ENCODE data around the gene NKG7. TPM values are rescaled to one million over a fixed set of nuclear protein-coding genes. Genes with fewer than 3 reads are reported as not detected.
"Not testable (repeated sequence)": the region's sequence is repeated elsewhere in the genome, so short reads cannot be mapped to it uniquely, and the experiment has no call there.

NKG7 gene
- total RNA-seq, 4 donors from 2014 or later, result 0.58 to 2.0 (median 0.67) TPM; not detected in 1

DNA sequence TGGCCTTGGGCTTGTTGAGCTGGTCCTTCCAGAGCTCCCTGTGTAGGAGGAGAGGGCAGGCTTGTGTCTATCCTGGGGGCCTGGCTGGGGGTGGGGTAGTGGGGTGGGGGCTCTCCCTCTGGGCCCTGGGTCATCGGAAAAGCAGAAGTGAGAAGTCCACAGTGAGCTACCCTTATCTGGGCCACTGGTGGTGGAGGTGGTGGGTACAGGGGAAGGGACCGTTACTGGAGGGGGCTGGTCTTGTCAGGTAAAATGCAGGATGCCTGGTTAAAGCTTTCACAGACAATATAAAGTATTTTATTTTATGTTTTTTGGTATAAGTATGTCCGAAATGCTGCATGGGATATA is 45.3 kb upstream of the NKG7 start:
- Histone ChIP-seq H3K27ac (no peak overlapping the region), H3K9me3 (no peaks in the 10 kb centered on the region), H3K4me3 (no peak overlapping the region), H3K27me3 (peaks cover 78% of the 10 kb centered on the region), H3K36me3 (no peaks in the 10 kb centered on the region), H3K4me1 (no peaks in the 10 kb centered on the region)
- WGBS, 2 donors (ENCODE audit: low coverage in 1 of 2), result 86 to 100% methylated on average over 1 of the region's 3 CpGs
- ATAC-seq, result no peak
- TF ChIP-seq EP300 (IDR thresholded peaks at IDR 0.05) (no peak), CTCF (IDR thresholded peaks at IDR 0.05) (no peak), POLR2AphosphoS5 (IDR thresholded peaks at IDR 0.05) (no peak), POLR2A (IDR thresholded peaks at IDR 0.05) (no peak)

GRCh38 chr19:51417107-51417809 is 44.8 kb upstream of the NKG7 start, which contains the start of gene SIGLEC10:
SIGLEC10 (minus strand) TSS chr19:51417642; CDS start chr19:51417581, 61 bp downstream.
- 73% methylated on average over 3 of the region's 21 CpGs; no CpG with 5 or more reads in 1 of the 2 donors for WGBS, 2 donors (ENCODE audit: low coverage in 1 of 2)
- Histone ChIP-seq H3K4me1 (no peaks in the 10 kb centered on the region), H3K27me3 (peaks cover 73% of the 10 kb centered on the region), H3K9me3 (no peaks in the 10 kb centered on the region), H3K27ac (no peak within 1 kb of the TSS), H3K36me3 (no peaks in the 10 kb centered on the region), H3K4me3 (no peak within 1 kb of the TSS)
- no peak for TF ChIP-seq POLR2AphosphoS5 (IDR thresholded peaks at IDR 0.05)
- TF ChIP-seq CTCF (IDR thresholded peaks at IDR 0.05), result no peak
- no peak for TF ChIP-seq POLR2A (IDR thresholded peaks at IDR 0.05)
- no peak for TF ChIP-seq EP300 (IDR thresholded peaks at IDR 0.05)
- ATAC-seq, result no peak

DNA sequence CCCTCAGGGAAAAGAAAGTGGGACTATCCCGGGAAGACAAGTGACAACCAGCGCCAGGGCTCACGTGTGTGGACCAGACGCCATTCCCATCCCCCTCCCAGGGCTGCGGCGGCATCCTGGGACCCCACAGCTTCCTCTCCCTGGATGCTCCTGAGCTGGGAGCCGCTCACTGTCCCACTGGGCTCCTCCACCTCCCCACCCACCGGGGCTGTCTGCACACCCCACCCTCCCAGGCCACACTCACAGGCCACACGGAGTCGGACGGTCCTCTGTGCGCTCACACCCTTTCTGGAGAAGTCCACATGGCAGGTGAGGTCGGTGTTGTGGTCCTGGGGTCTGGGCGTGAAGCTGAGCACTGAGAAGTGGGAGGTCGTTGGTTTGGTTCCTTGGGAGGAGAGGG is 44.0 kb upstream of the NKG7 start:
- not testable (repeated sequence) for H3K36me3 ChIP-seq, ATAC-seq, H3K4me3 ChIP-seq, H3K9me3 ChIP-seq, H3K4me1 ChIP-seq, H3K27ac ChIP-seq
- peaks cover 73% of the 10 kb centered on the region for H3K27me3 ChIP-seq
- WGBS, 2 donors (ENCODE audit: low coverage in 1 of 2), result 48 to 55% methylated on average over 6 of the region's 15 CpGs

DNA sequence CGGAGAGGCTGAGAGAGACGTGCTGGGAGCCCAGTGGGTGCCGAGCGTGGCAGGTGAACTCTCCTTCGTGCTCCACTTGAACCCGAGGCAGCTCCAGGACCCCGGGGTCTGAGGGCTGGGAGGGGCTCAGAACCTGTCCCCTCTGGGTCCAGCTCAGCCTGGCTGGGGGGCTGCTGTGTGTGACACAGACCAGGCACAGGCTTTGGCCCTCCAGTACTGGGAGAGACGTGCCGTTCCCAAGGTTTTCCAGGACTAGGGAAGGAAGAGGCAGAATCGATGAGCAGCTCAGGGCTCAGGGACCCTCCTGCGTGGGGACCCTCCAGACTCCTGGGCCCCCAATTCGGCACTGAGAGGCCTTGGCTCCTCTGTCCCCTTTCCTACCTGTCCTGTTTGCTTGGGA is 42.7 kb upstream of the NKG7 start:
- Histone ChIP-seq H3K27me3 (peaks cover 67% of the 10 kb centered on the region), H3K27ac (no peak overlapping the region), H3K4me1 (no peaks in the 10 kb centered on the region), H3K9me3 (no peaks in the 10 kb centered on the region), H3K4me3 (no peak overlapping the region), H3K36me3 (no peaks in the 10 kb centered on the region)
- TF ChIP-seq CTCF (IDR thresholded peaks at IDR 0.05) (no peak), EP300 (IDR thresholded peaks at IDR 0.05) (no peak), POLR2AphosphoS5 (IDR thresholded peaks at IDR 0.05) (no peak), POLR2A (IDR thresholded peaks at IDR 0.05) (no peak)
- 80% methylated on average over 2 of the region's 12 CpGs; no CpG with 5 or more reads in 1 of the 2 donors for WGBS, 2 donors (ENCODE audit: low coverage in 1 of 2)
- no peak for ATAC-seq

- Histone ChIP-seq H3K4me3 (no peak overlapping the region), H3K4me1 (no peaks in the 10 kb centered on the region), H3K27me3 (peaks cover 42% of the 10 kb centered on the region), H3K9me3 (no peaks in the 10 kb centered on the region), H3K36me3 (no peaks in the 10 kb centered on the region), H3K27ac (no peak overlapping the region)
- 85 to 88% methylated on average over 5 to 15 of the region's 15 CpGs for WGBS, 2 donors (ENCODE audit: low coverage in 1 of 2)
- TF ChIP-seq POLR2A (IDR thresholded peaks at IDR 0.05) (no peak), CTCF (IDR thresholded peaks at IDR 0.05) (no peak), POLR2AphosphoS5 (IDR thresholded peaks at IDR 0.05) (no peak), EP300 (IDR thresholded peaks at IDR 0.05) (no peak)
- no peak for ATAC-seq
Measured at GRCh38 chr19:51410950-51411748, 38.7 kb upstream of the NKG7 start.

Data from gastroesophageal sphincter (tissue), 4 donors.